H1 (cell line): ENCODE data around the gene FARS2. TPM values are rescaled to one million over a fixed set of nuclear protein-coding genes. Genes with fewer than 3 reads are reported as not detected.

Experiments used
- CTCF ChIA-PET: fragments of 300-600 bp; sonication (Branson Sonifier 250); formaldehyde crosslinking; loops from one replicate; lab custom pipeline; 2021; ENCODE audit not compliant: partially characterized antibody; lab: Charles Lee
- POLR2A ChIA-PET: fragments of 300-600 bp; sonication (Branson Sonifier 250); formaldehyde crosslinking; loops from one replicate; lab custom pipeline; 2021; ENCODE audit warnings: inconsistent platforms; ENCODE audit not compliant: partially characterized antibody; lab: Charles Lee
- DNase-seq, 2 experiments: peaks; one replicate each; pipeline versions ENCODE4 v3.0.0 to v3.0.0-alpha.2; 2010 to 2022; ENCODE audit warnings: low spot score in 2 of 2, low read depth in 1 of 2, mixed read lengths in 1 of 2
- FAIRE-seq: peaks from 2 replicates; lab custom pipeline; 2011; peaks lifted over from hg19 to GRCh38; lab: Jason Lieb, UNC
- H2AFZ ChIP-seq: 2 replicates; pipeline ENCODE4 v1.8.1; 2012; ENCODE audit warnings: low read length, inconsistent platforms
- H2AK5ac ChIP-seq: 2 replicates; pipeline ENCODE4 v1.6.1; 2013; ENCODE audit warnings: low read depth, low read length
- H2BK120ac ChIP-seq: replicated peaks from 2 replicates; pipeline ENCODE3; 2013; ENCODE audit warnings: low read depth, low read length, inconsistent platforms
- H2BK12ac ChIP-seq: 2 replicates; pipeline ENCODE4 v1.6.1; 2013; ENCODE audit warnings: low read depth, low read length
- H2BK15ac ChIP-seq: 2 replicates; pipeline ENCODE4 v1.6.1; 2013; ENCODE audit warnings: low read length
- H2BK20ac ChIP-seq: 2 replicates; pipeline ENCODE4 v1.6.1; 2013; ENCODE audit warnings: low read length
- H2BK5ac ChIP-seq: 2 replicates; pipeline ENCODE4 v1.6.1; 2013; ENCODE audit warnings: low read depth, low read length
- H3K14ac ChIP-seq: 2 replicates; pipeline ENCODE4 v1.6.1; 2013; ENCODE audit warnings: inconsistent platforms; ENCODE audit not compliant: insufficient read length
- H3K18ac ChIP-seq: 2 replicates; pipeline ENCODE4 v1.6.1; 2013; ENCODE audit warnings: low read length; ENCODE audit errors: extremely low read depth
- H3K23ac ChIP-seq: 2 replicates; pipeline ENCODE4 v1.6.1; 2013; ENCODE audit warnings: inconsistent platforms; ENCODE audit not compliant: insufficient read length
- H3K23me2 ChIP-seq: 2 replicates; pipeline ENCODE4 v1.6.1; 2013; ENCODE audit warnings: low read depth, low read length
- H3K27ac ChIP-seq: 2 replicates; pipeline ENCODE4 v1.6.1; 2011; ENCODE audit warnings: low read depth, low read length, inconsistent platforms
- H3K27me3 ChIP-seq, 4 experiments: replicated peaks in 1 of 4; 1 replicate in 1 of 4; 2 replicates in 3 of 4; pipeline versions ENCODE4 v1.6.1 to v1.8.1; 2011 to 2013; ENCODE audit warnings: low read length in 3 of 4, mild to moderate bottlenecking in 3 of 4, inconsistent platforms in 2 of 4, mixed read lengths in 2 of 4, moderate library complexity in 1 of 4; ENCODE audit not compliant: control insufficient read depth in 3 of 4, insufficient read depth in 3 of 4; ENCODE audit errors: extremely low read depth in 1 of 4
- H3K36me3 ChIP-seq, 4 experiments: 2 replicates each; pipeline versions ENCODE4 v1.6.1 to v1.8.1; 2011 to 2013; ENCODE audit warnings: mild to moderate bottlenecking in 4 of 4, low read length in 3 of 4, moderate library complexity in 2 of 4, control low read depth in 1 of 4, inconsistent platforms in 1 of 4; ENCODE audit not compliant: insufficient read depth in 4 of 4, control insufficient read depth in 2 of 4
- H3K4ac ChIP-seq: replicated peaks from 2 replicates; pipeline ENCODE3; 2013; ENCODE audit warnings: low read length, low read depth, mixed read lengths, inconsistent platforms; ENCODE audit not compliant: insufficient read length
- H3K4me1 ChIP-seq, 4 experiments: replicated peaks in 1 of 4; 1 replicate in 1 of 4; 2 replicates in 3 of 4; pipeline versions ENCODE4 v1.6.1 to v1.8.1; 2011 to 2013; ENCODE audit warnings: low read length in 3 of 4, inconsistent platforms in 2 of 4, mixed read lengths in 1 of 4; ENCODE audit not compliant: insufficient read depth in 4 of 4, control insufficient read depth in 3 of 4
- H3K4me2 ChIP-seq, 2 experiments: 2 replicates each; pipeline versions ENCODE4 v1.6.1 to v1.8.1; 2011 to 2013; ENCODE audit warnings: low read depth in 2 of 2, low read length in 2 of 2, control low read depth in 1 of 2, inconsistent platforms in 1 of 2, mild to moderate bottlenecking in 1 of 2; ENCODE audit not compliant: insufficient read depth in 1 of 2
- H3K4me3 ChIP-seq, 4 experiments: fragments of 200-600, 300-600 bp in 1 of 4; sonication (generic), shearing (Covaris generic), sonication (Bioruptor Twin) in 1 of 4; 2 replicates each; pipeline versions ENCODE4 v1.5.1 to v1.8.1; 2011 to 2016; ENCODE audit warnings: low read length in 4 of 4, low read depth in 3 of 4, control low read depth in 2 of 4, inconsistent platforms in 2 of 4, mild to moderate bottlenecking in 2 of 4, mixed read lengths in 1 of 4, moderate library complexity in 1 of 4; ENCODE audit not compliant: insufficient read depth in 2 of 4; ENCODE audit errors: extremely low read depth in 1 of 4
- H3K56ac ChIP-seq: replicated peaks from 2 replicates; pipeline ENCODE3; 2013; ENCODE audit warnings: low read depth, mild to moderate bottlenecking, mixed read lengths, low read length, inconsistent platforms; ENCODE audit not compliant: insufficient read length
- H3K79me1 ChIP-seq: 2 replicates; pipeline ENCODE4 v1.6.1; 2013; ENCODE audit warnings: low read depth, low read length, control low read depth
- H3K79me2 ChIP-seq, 2 experiments: 2 replicates each; pipeline versions ENCODE4 v1.6.1 to v1.8.1; 2012 to 2013; ENCODE audit warnings: low read length in 2 of 2, mild to moderate bottlenecking in 2 of 2, inconsistent platforms in 1 of 2; ENCODE audit not compliant: insufficient read depth in 2 of 2, control insufficient read depth in 1 of 2
- H3K9ac ChIP-seq, 4 experiments: replicated peaks in 1 of 4; 1 replicate in 1 of 4; 2 replicates in 3 of 4; pipeline versions ENCODE4 v1.6.1 to v1.8.1; 2011 to 2013; ENCODE audit warnings: low read depth in 3 of 4, low read length in 3 of 4, control low read depth in 2 of 4, mild to moderate bottlenecking in 2 of 4, moderate library complexity in 2 of 4, inconsistent platforms in 1 of 4; ENCODE audit errors: extremely low read depth in 1 of 4
- H3K9me3 ChIP-seq, 2 experiments: 2 replicates each; pipeline versions ENCODE4 v1.6.1 to v1.8.1; 2012 to 2013; ENCODE audit warnings: mild to moderate bottlenecking in 2 of 2, moderate library complexity in 2 of 2, control low read depth in 1 of 2, inconsistent platforms in 1 of 2, low read depth in 1 of 2, low read length in 1 of 2, mixed read lengths in 1 of 2; ENCODE audit not compliant: insufficient read depth in 2 of 2
- H4K20me1 ChIP-seq, 2 experiments: replicated peaks in 1 of 2; 2 replicates each; pipeline versions ENCODE3 to v1.8.1; 2011 to 2013; ENCODE audit warnings: inconsistent platforms in 2 of 2, low read length in 2 of 2, mild to moderate bottlenecking in 1 of 2; ENCODE audit not compliant: insufficient read depth in 2 of 2, control insufficient read depth in 1 of 2
- H4K5ac ChIP-seq: 2 replicates; pipeline ENCODE4 v1.6.1; 2013; ENCODE audit warnings: low read length, low read depth, mixed read lengths, inconsistent platforms; ENCODE audit not compliant: insufficient read length
- H4K8ac ChIP-seq: 2 replicates; pipeline ENCODE4 v1.8.0; 2013; ENCODE audit warnings: mild to moderate bottlenecking, moderate library complexity, low read length, inconsistent platforms; ENCODE audit not compliant: insufficient read depth; ENCODE audit errors: extremely low read depth
- H4K91ac ChIP-seq: replicated peaks from 2 replicates; pipeline ENCODE3; 2013; ENCODE audit warnings: low read length, mixed read lengths, inconsistent platforms; ENCODE audit not compliant: insufficient read length
- BACH1 ChIP-seq: IDR thresholded peaks from 2 replicates; pipeline ENCODE4 v1.6.1; 2012; ENCODE audit warnings: low read length, improper control_type of control experiment
- EP300 ChIP-seq, 2 experiments: IDR thresholded peaks; 1 replicate in 1 of 2; 2 replicates in 1 of 2; pipeline ENCODE4 v1.6.1; 2011 to 2012; ENCODE audit warnings: low read depth in 2 of 2, low read length in 2 of 2, mild to moderate bottlenecking in 2 of 2, borderline replicate concordance in 1 of 2, inconsistent platforms in 1 of 2, moderate library complexity in 1 of 2
- FOSL1 ChIP-seq: IDR thresholded peaks from 2 replicates; pipeline ENCODE4 v1.6.1; 2011; ENCODE audit warnings: mild to moderate bottlenecking, low read depth, low read length, moderate library complexity; ENCODE audit not compliant: insufficient read depth
- GABPA ChIP-seq: IDR thresholded peaks from 2 replicates; pipeline ENCODE4 v1.6.1; 2011; ENCODE audit warnings: mild to moderate bottlenecking, low read length, moderate library complexity, borderline replicate concordance; ENCODE audit not compliant: insufficient read depth
- JUND ChIP-seq: IDR thresholded peaks from 2 replicates; pipeline ENCODE4 v1.6.1; 2011; ENCODE audit warnings: mild to moderate bottlenecking, improper control_type of control experiment, low read length
- KDM5A ChIP-seq: fragments of 200-600 bp; IDR thresholded peaks from 2 replicates; pipeline ENCODE4 v1.7.1; 2012; ENCODE audit warnings: mild to moderate bottlenecking, low read length, inconsistent platforms, mixed read lengths
- NANOG ChIP-seq: IDR thresholded peaks from 2 replicates; pipeline ENCODE4 v1.6.1; 2011; ENCODE audit warnings: low read length, low read depth, mild to moderate bottlenecking, inconsistent platforms; ENCODE audit not compliant: insufficient read depth, poor library complexity, severe bottlenecking
- RAD21 ChIP-seq, 2 experiments: IDR thresholded peaks in 1 of 2; conservative IDR thresholded peaks in 1 of 2; 2 replicates each; pipeline ENCODE4 v1.6.1; 2011; ENCODE audit warnings: low read depth in 2 of 2, low read length in 2 of 2, improper control_type of control experiment in 1 of 2, inconsistent platforms in 1 of 2, mild to moderate bottlenecking in 1 of 2, moderate library complexity in 1 of 2
- SAP30 ChIP-seq: fragments of 300-600 bp; sonication (generic); IDR thresholded peaks from 2 replicates; pipeline ENCODE4 v1.7.1; 2012; ENCODE audit warnings: low read length, moderate library complexity, mild to moderate bottlenecking, inconsistent platforms; ENCODE audit not compliant: insufficient read depth, insufficient replicate concordance
- SIX5 ChIP-seq: IDR thresholded peaks from 2 replicates; pipeline ENCODE4 v1.6.1; 2011; ENCODE audit warnings: mild to moderate bottlenecking, low read depth, low read length
- SUZ12 ChIP-seq: fragments of 200-600 bp; sonication (generic); IDR thresholded peaks from 2 replicates; pipeline ENCODE4 v1.6.1; 2012; ENCODE audit warnings: mild to moderate bottlenecking, inconsistent platforms, low read length, moderate library complexity, mixed read lengths
- TEAD4 ChIP-seq: IDR thresholded peaks from 2 replicates; pipeline ENCODE4 v1.6.1; 2012; ENCODE audit warnings: low read depth, low read length, inconsistent platforms, mixed read lengths
- ZNF274 ChIP-seq: IDR thresholded peaks from 2 replicates; pipeline ENCODE4 v1.7.0; 2012; ENCODE audit warnings: low read length, borderline replicate concordance; ENCODE audit errors: extremely low read depth
- WGBS, 2 experiments: shearing (Covaris generic) in 1 of 2; methylation state at CpG; one replicate each; pipeline versions ENCODE4 v1.1.6 to v1.1.7; 2013 to 2015; ENCODE audit warnings: low lambda C conversion rate in 2 of 2, mixed read lengths in 2 of 2, inconsistent platforms in 1 of 2, low coverage in 1 of 2, missing lambda C conversion rate in 1 of 2; ENCODE audit not compliant: insufficient replicate concordance in 2 of 2, insufficient coverage in 1 of 2, insufficient read length in 1 of 2; ENCODE audit errors: extremely low coverage in 1 of 2, missing lambda C conversion rate in 1 of 2; 5-methylcytosine and 5-hydroxymethylcytosine counted together
- polyA plus RNA-seq, 7 experiments: library from polyadenylated mRNA; depleted of rRNA in 3 of 7; stranded (reverse) in 5 of 7; unstranded in 2 of 7; fragments of >200 nt in 5 of 7; fragments of 200-250 nt in 2 of 7; gene quantifications; 1 replicate in 5 of 7; 2 replicates in 1 of 7; 4 replicates in 1 of 7; pipeline versions ENCODE4 v1.2.1 to v1.2.3, GENCODE V29; 2011 to 2013; ENCODE audit warnings: missing spikeins in 2 of 7, mixed read lengths in 2 of 7
- total RNA-seq: library from RNA; stranded (reverse); fragmentation: NEBNext Ultra II Directional; extraction: Animal tissue kit (Norgen Biotek cat#: 25700); gene quantifications from 2 replicates; pipeline ENCODE4 v1.2.1, GENCODE V29; 2021
- TF ChIP-seq, protein P1 (sequence below): IDR thresholded peaks from 2 replicates; pipeline ENCODE4 v1.6.1; 2012; ENCODE audit warnings: inconsistent platforms

Gene FARS2
- total and polyA plus RNA-seq, 2 of the 8 experiments (the other 6 are each of a cell fraction or from before 2014, with no cell fraction given) = 11.7 to 14.4 TPM

DNA sequence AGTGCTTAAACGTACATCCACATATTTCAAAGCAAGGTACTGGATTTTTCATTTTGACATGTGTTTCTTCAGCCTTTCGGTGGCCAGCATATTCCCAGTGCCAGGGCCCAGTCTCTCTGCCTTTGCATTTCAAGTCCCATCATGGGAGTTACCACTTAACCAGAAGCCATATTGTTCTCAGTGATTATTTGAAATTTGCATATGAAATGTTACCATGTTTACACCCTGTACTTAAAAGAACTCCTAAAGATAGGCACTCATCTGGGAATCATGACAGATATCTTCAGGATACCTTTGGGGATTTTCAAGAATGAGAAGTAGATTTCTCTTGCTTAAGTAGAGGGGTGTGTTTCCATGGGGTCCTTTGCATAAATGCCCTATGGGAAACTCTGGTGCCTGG, 377.9 kb downstream of the FARS2 start:
- H3K18ac ChIP-seq = no peak overlapping the region
- no peak overlapping the region for H4K8ac ChIP-seq
- no peak overlapping the region for H2BK20ac ChIP-seq
- no peaks in the 10 kb centered on the region for H3K23me2 ChIP-seq
- H2BK15ac ChIP-seq = no peak overlapping the region
- no peak overlapping the region for H3K23ac ChIP-seq
- CTCF ChIA-PET = interaction anchor here (0.7 to 1.2 kb wide), 3 partner anchors 10 to 117 kb away, joined by 3 to 4 read pairs (median 3); no protein-coding TSS in a partner anchor
- H3K4ac ChIP-seq = no peak overlapping the region
- no peak overlapping the region for H2BK5ac ChIP-seq
- FAIRE-seq (no peak), DNase-seq (no peak)
- no peak overlapping the region for H3K56ac ChIP-seq
- POLR2A ChIA-PET = no interaction called here
- no peak overlapping the region for H2AFZ ChIP-seq
- H4K20me1 ChIP-seq = no peaks in the 10 kb centered on the region
- no peak overlapping the region for H3K4me2 ChIP-seq
- H3K14ac ChIP-seq = no peak overlapping the region
- no peak overlapping the region for H3K9ac ChIP-seq
- H2BK12ac ChIP-seq = no peak overlapping the region
- WGBS, 2 experiments = 88% methylated on average over 2 of the region's 2 CpGs; no CpG with 5 or more reads in 1 of the 2 experiments
- H3K9me3 ChIP-seq = peaks cover 12% of the 10 kb centered on the region in 2 experiments
- no peak overlapping the region for H2BK120ac ChIP-seq
- H3K36me3 ChIP-seq = no peaks in the 10 kb centered on the region; a peak in 1 of 8 replicates
- no peak overlapping the region for H4K5ac ChIP-seq
- no peak overlapping the region for H2AK5ac ChIP-seq
- no peaks in the 10 kb centered on the region for H3K79me1 ChIP-seq
- H3K4me1 ChIP-seq = no peaks in the 10 kb centered on the region; a peak in 1 of 7 replicates
- H3K4me3 ChIP-seq = no peak overlapping the region
- H4K91ac ChIP-seq = no peak overlapping the region
- H3K27me3 ChIP-seq = no peaks in the 10 kb centered on the region
- no peak overlapping the region for H3K27ac ChIP-seq
- no peaks in the 10 kb centered on the region for H3K79me2 ChIP-seq
- TF ChIP-seq EP300 (IDR thresholded peaks at IDR 0.05; ENCODE audit: borderline replicate concordance in 1 of 2, low read depth in 2 of 2, low read length in 2 of 2) = no peak
- TF ChIP-seq SUZ12 = no peak
- no peak for TF ChIP-seq JUND
- no peak for TF ChIP-seq FOSL1
- no peak for TF ChIP-seq NANOG
- no peak for TF ChIP-seq BACH1
- TF ChIP-seq TEAD4 = no peak
- no peak for TF ChIP-seq KDM5A
- no peak for TF ChIP-seq SIX5
- TF ChIP-seq GABPA = no peak
- TF ChIP-seq ZNF274 = no peak
- no peak for TF ChIP-seq SAP30
- TF ChIP-seq, protein P1, sequence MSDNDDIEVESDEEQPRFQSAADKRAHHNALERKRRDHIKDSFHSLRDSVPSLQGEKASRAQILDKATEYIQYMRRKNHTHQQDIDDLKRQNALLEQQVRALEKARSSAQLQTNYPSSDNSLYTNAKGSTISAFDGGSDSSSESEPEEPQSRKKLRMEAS = no peak
- no peak for TF ChIP-seq RAD21 (IDR thresholded peaks at IDR 0.05 in 1 of 2, conservative IDR thresholded peaks at IDR 0.05 in 1 of 2; ENCODE audit: low read depth in 2 of 2, low read length in 2 of 2)
